HEK293 (cell line): ENCODE results near the gene EPG5.

Experiments used
- CTCF ChIA-PET: fragments of 350-600 bp; formaldehyde crosslinking; extraction: SDS; loops from one replicate; lab custom pipeline; 2021; ENCODE audit warnings: antibody characterized with exemption; lab: Yijun Ruan, JAX
- POLR2A ChIA-PET: fragments of 300-600 bp; formaldehyde crosslinking; extraction: SDS; loops from one replicate; lab custom pipeline; 2020; ENCODE audit warnings: antibody characterized with exemption, inconsistent platforms; lab: Yijun Ruan, JAX
- H3K27ac ChIP-seq: fragments of 200-500 bp; sonication (Bioruptor generic); 2 replicates; pipeline ENCODE4 v1.5.1; 2014; ENCODE audit warnings: low read depth, low read length, control low read depth, inconsistent platforms; ENCODE audit errors: extremely low read depth
- H3K36me3 ChIP-seq, 2 experiments: fragments of 200-500 bp in 1 of 2; sonication (Bioruptor generic) in 1 of 2; 1 replicate in 1 of 2; 2 replicates in 1 of 2; pipeline ENCODE4 v1.5.1; 2014 to 2017; ENCODE audit warnings: inconsistent platforms in 2 of 2, low read length in 2 of 2; ENCODE audit not compliant: control insufficient read depth in 2 of 2, insufficient read depth in 1 of 2
- H3K4me1 ChIP-seq: fragments of 200-500 bp; sonication (Bioruptor generic); 2 replicates; pipeline ENCODE4 v1.5.1; 2014; ENCODE audit warnings: mild to moderate bottlenecking, low read length, inconsistent platforms; ENCODE audit not compliant: control insufficient read depth, insufficient read depth
- H3K4me3 ChIP-seq: 2 replicates; pipeline ENCODE4 v1.5.1; 2011; ENCODE audit warnings: low read depth, mild to moderate bottlenecking, control low read depth, low read length, moderate library complexity
- H3K9me3 ChIP-seq: fragments of 200-500 bp; sonication (Bioruptor generic); 2 replicates; pipeline ENCODE4 v1.5.1; 2014; ENCODE audit warnings: low read depth, low read length, inconsistent platforms; ENCODE audit not compliant: control insufficient read depth, insufficient read depth
- AEBP2 ChIP-seq: fragments of 450-650 bp; formaldehyde crosslinking; IDR thresholded peaks from 2 replicates; pipeline ENCODE4 v1.5.1; 2016; ENCODE audit warnings: missing biosample characterization, missing genetic modification characterization, borderline replicate concordance
- ATF2 ChIP-seq: fragments of 450-650 bp; formaldehyde crosslinking; IDR thresholded peaks from 2 replicates; pipeline ENCODE4 v1.5.1; 2016; ENCODE audit warnings: missing biosample characterization, missing genetic modification characterization, low read depth
- GLI2 ChIP-seq: fragments of 450-650 bp; formaldehyde crosslinking; IDR thresholded peaks from 2 replicates; pipeline ENCODE4; 2017; ENCODE audit warnings: missing biosample characterization, missing genetic modification characterization, low read depth, borderline replicate concordance
- PRDM6 ChIP-seq: fragments of 450-650 bp; formaldehyde crosslinking; IDR thresholded peaks from 2 replicates; pipeline ENCODE4 v1.5.1; 2017; ENCODE audit warnings: missing biosample characterization, missing genetic modification characterization
- SP7 ChIP-seq: fragments of 450-650 bp; formaldehyde crosslinking; IDR thresholded peaks from 2 replicates; pipeline ENCODE4 v1.5.1; 2016; ENCODE audit warnings: missing biosample characterization, missing genetic modification characterization
- ZBTB7A ChIP-seq: fragments of 450-650 bp; formaldehyde crosslinking; IDR thresholded peaks from 2 replicates; pipeline ENCODE4 v1.5.1; 2016; ENCODE audit warnings: low read depth, missing biosample characterization, missing genetic modification characterization
- ZIC2 ChIP-seq: fragments of 450-650 bp; formaldehyde crosslinking; IDR thresholded peaks from 2 replicates; pipeline ENCODE4 v1.5.1; 2016; ENCODE audit warnings: missing biosample characterization, missing genetic modification characterization
- ZNF223 ChIP-seq: fragments of 450-650 bp; formaldehyde crosslinking; IDR thresholded peaks from 2 replicates; pipeline ENCODE4 v1.5.1; 2016; ENCODE audit warnings: missing biosample characterization, missing genetic modification characterization
- ZNF23 ChIP-seq: fragments of 450-650 bp; formaldehyde crosslinking; IDR thresholded peaks from 2 replicates; pipeline ENCODE4 v1.5.1; 2016; ENCODE audit warnings: missing biosample characterization, missing genetic modification characterization, borderline replicate concordance
- ZNF341 ChIP-seq: fragments of 450-650 bp; formaldehyde crosslinking; IDR thresholded peaks from 2 replicates; pipeline ENCODE4; 2016; ENCODE audit warnings: low read depth, missing biosample characterization, missing genetic modification characterization
- ZNF473 ChIP-seq: fragments of 450-650 bp; formaldehyde crosslinking; IDR thresholded peaks from 2 replicates; pipeline ENCODE4 v1.5.1; 2017; ENCODE audit warnings: missing biosample characterization, missing genetic modification characterization
- ZNF621 ChIP-seq: fragments of 450-650 bp; formaldehyde crosslinking; IDR thresholded peaks from 2 replicates; pipeline ENCODE4 v1.5.1; 2017; ENCODE audit warnings: missing biosample characterization, missing genetic modification characterization
- ZNF660 ChIP-seq: fragments of 450-650 bp; IDR thresholded peaks from 2 replicates; pipeline ENCODE4 v1.5.1; 2018; ENCODE audit warnings: missing biosample characterization, mild to moderate bottlenecking, missing genetic modification characterization
- ZNF776 ChIP-seq: fragments of 450-650 bp; formaldehyde crosslinking; IDR thresholded peaks from 2 replicates; pipeline ENCODE4 v1.5.0; 2017; ENCODE audit warnings: missing biosample characterization, missing genetic modification characterization, borderline replicate concordance
- ZSCAN16 ChIP-seq: fragments of 450-650 bp; formaldehyde crosslinking; IDR thresholded peaks from 2 replicates; pipeline ENCODE4 v1.5.1; 2016; ENCODE audit warnings: missing biosample characterization, missing genetic modification characterization
- TF ChIP-seq, protein P1 (sequence below): fragments of 450-650 bp; formaldehyde crosslinking; IDR thresholded peaks from 2 replicates; pipeline ENCODE4 v1.5.1; 2017; ENCODE audit warnings: missing biosample characterization, mild to moderate bottlenecking, missing genetic modification characterization, moderate library complexity
- TF ChIP-seq, protein P2 (sequence below): fragments of 450-650 bp; formaldehyde crosslinking; IDR thresholded peaks from 2 replicates; pipeline ENCODE4 v1.5.1; 2016; ENCODE audit warnings: missing biosample characterization, missing genetic modification characterization
- TF ChIP-seq, protein P3 (sequence below): fragments of 450-650 bp; formaldehyde crosslinking; IDR thresholded peaks from 2 replicates; pipeline ENCODE4 v1.5.1; 2016; ENCODE audit warnings: missing biosample characterization, missing genetic modification characterization, borderline replicate concordance

The EPG5 gene

GRCh38 chr18:45957100-45957499, 10.0 kb downstream of the EPG5 start:
- Histone ChIP-seq H3K4me3 (no peak overlapping the region), H3K27ac (no peak overlapping the region), H3K4me1 (no peaks in the 10 kb centered on the region), H3K9me3 (no peaks in the 10 kb centered on the region), H3K36me3 (peaks cover 14 to 33% of the 10 kb centered on the region in 2 experiments; a peak in 2 of 3 replicates)
- POLR2A ChIA-PET: no interaction called here
- TF ChIP-seq, protein P1, sequence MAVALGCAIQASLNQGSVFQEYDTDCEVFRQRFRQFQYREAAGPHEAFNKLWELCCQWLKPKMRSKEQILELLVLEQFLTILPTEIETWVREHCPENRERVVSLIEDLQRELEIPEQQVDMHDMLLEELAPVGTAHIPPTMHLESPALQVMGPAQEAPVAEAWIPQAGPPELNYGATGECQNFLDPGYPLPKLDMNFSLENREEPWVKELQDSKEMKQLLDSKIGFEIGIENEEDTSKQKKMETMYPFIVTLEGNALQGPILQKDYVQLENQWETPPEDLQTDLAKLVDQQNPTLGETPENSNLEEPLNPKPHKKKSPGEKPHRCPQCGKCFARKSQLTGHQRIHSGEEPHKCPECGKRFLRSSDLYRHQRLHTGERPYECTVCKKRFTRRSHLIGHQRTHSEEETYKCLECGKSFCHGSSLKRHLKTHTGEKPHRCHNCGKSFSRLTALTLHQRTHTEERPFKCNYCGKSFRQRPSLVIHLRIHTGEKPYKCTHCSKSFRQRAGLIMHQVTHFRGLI (tag by site-specific recombination): no peak
- TF ChIP-seq PRDM6: 0 out of 2 replicates have a peak, but pooled peaks have one; percentile 46
- CTCF ChIA-PET: interaction anchor here (0.8 to 1.2 kb wide), 2 partner anchors 33 to 266 kb away, joined by 3 read pairs; no protein-coding TSS in a partner anchor

GRCh38 chr18:45954070-45954934, 12.8 kb downstream of the EPG5 start:
- POLR2A ChIA-PET: no interaction called here
- Histone ChIP-seq H3K4me3 (no peak overlapping the region), H3K36me3 (peaks cover 25 to 54% of the 10 kb centered on the region in 2 experiments), H3K27ac (no peak overlapping the region), H3K4me1 (no peaks in the 10 kb centered on the region), H3K9me3 (no peaks in the 10 kb centered on the region)
- TF ChIP-seq ZNF473 (tag by site-specific recombination) (no peak), ZNF223 (tag by site-specific recombination) (no peak), ATF2 (tag by site-specific recombination) (no peak), ZBTB7A (tag by site-specific recombination) (no peak), SP7 (tag by site-specific recombination) (no peak), ZNF776 (tag by site-specific recombination) (no peak), ZNF621 (tag by site-specific recombination) (no peak), ZNF23 (tag by site-specific recombination) (no peak), AEBP2 (tag by site-specific recombination) (no peak), ZNF341 (tag by site-specific recombination) (no peak), ZIC2 (no peak), ZNF660 (tag by site-specific recombination) (no peak), GLI2 (tag by site-specific recombination) (no peak), ZSCAN16 (tag by site-specific recombination) (no peak)
- TF ChIP-seq, protein P2, sequence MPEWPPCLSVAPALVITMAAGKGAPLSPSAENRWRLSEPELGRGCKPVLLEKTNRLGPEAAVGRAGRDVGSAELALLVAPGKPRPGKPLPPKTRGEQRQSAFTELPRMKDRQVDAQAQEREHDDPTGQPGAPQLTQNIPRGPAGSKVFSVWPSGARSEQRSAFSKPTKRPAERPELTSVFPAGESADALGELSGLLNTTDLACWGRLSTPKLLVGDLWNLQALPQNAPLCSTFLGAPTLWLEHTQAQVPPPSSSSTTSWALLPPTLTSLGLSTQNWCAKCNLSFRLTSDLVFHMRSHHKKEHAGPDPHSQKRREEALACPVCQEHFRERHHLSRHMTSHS (tag by site-specific recombination): no peak
- TF ChIP-seq, protein P3, sequence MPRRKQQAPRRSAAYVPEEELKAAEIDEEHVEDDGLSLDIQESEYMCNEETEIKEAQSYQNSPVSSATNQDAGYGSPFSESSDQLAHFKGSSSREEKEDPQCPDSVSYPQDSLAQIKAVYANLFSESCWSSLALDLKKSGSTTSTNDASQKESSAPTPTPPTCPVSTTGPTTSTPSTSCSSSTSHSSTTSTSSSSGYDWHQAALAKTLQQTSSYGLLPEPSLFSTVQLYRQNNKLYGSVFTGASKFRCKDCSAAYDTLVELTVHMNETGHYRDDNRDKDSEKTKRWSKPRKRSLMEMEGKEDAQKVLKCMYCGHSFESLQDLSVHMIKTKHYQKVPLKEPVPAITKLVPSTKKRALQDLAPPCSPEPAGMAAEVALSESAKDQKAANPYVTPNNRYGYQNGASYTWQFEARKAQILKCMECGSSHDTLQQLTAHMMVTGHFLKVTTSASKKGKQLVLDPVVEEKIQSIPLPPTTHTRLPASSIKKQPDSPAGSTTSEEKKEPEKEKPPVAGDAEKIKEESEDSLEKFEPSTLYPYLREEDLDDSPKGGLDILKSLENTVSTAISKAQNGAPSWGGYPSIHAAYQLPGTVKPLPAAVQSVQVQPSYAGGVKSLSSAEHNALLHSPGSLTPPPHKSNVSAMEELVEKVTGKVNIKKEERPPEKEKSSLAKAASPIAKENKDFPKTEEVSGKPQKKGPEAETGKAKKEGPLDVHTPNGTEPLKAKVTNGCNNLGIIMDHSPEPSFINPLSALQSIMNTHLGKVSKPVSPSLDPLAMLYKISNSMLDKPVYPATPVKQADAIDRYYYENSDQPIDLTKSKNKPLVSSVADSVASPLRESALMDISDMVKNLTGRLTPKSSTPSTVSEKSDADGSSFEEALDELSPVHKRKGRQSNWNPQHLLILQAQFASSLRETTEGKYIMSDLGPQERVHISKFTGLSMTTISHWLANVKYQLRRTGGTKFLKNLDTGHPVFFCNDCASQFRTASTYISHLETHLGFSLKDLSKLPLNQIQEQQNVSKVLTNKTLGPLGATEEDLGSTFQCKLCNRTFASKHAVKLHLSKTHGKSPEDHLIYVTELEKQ: no peak
- TF ChIP-seq, protein P1 (tag by site-specific recombination): no peak
- CTCF ChIA-PET: interaction anchor here (1.8 kb wide), 1 partner anchor 119 kb away, joined by 7 read pairs; no protein-coding TSS in a partner anchor
